Tongue (tissue), 2 donors: ENCODE results near the gene SLC25A42. TPM values are rescaled to one million over a fixed set of nuclear protein-coding genes. Genes with fewer than 3 reads are reported as not detected.
"Not testable (repeated sequence)": the region's sequence is repeated elsewhere in the genome, so short reads cannot be mapped to it uniquely, and the experiment has no call there.

ENCODE experiments used
- DNase-seq: peaks from one replicate; pipeline ENCODE4 v3.0.0-alpha.2; 2015
- total RNA-seq: library from RNA; depleted of rRNA; stranded (reverse); fragments of >200 nt; gene quantifications from one replicate; pipeline ENCODE4 v1.2.3, GENCODE V29; 2014

The SLC25A42 gene, protein sequence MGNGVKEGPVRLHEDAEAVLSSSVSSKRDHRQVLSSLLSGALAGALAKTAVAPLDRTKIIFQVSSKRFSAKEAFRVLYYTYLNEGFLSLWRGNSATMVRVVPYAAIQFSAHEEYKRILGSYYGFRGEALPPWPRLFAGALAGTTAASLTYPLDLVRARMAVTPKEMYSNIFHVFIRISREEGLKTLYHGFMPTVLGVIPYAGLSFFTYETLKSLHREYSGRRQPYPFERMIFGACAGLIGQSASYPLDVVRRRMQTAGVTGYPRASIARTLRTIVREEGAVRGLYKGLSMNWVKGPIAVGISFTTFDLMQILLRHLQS
- total RNA-seq = 10.1 TPM

GRCh38 chr19:19063183-19064097, at the start of gene SLC25A42:
TSS of gene SLC25A42 (plus strand) at chr19:19063994. CDS start at chr19:19096125, 32,131 bp downstream.
- DNase-seq = peak; percentile 100

- DNase-seq = no peak
Observed at GRCh38 chr19:19021115-19021514, 42.7 kb upstream of the SLC25A42 start.

DNA sequence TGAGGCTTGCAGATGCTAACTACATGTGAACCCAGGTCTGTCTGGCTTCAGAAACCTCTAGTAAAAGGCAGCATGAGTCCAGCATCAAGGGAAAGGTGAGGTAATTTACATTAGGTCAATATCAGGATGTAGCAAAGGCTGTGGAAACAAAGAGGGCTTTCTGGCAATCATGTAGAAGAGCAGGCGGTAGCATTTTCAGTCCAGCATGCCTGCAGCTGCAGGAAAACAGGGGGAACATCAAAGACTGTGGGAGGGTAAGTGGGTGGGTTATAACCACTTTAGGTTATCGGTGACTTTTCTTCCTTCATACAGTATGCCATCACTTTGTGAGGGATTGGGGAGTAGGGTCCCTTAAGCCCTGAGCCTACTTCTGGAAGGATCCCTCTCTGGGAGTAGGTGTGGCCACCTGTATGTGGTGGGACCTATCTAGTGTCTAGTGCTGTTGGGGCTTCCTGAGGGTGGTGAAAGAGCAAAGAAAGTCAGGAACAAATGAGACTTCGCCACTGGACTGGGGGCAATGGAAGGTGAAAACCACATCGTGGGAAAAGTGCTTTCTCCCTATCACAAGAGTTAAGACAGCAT, 41.3 kb upstream of the SLC25A42 start:
- no peak for DNase-seq

- not testable (repeated sequence) for DNase-seq
Observed at GRCh38 chr19:19023376-19023775, 40.4 kb upstream of the SLC25A42 start.

DNA sequence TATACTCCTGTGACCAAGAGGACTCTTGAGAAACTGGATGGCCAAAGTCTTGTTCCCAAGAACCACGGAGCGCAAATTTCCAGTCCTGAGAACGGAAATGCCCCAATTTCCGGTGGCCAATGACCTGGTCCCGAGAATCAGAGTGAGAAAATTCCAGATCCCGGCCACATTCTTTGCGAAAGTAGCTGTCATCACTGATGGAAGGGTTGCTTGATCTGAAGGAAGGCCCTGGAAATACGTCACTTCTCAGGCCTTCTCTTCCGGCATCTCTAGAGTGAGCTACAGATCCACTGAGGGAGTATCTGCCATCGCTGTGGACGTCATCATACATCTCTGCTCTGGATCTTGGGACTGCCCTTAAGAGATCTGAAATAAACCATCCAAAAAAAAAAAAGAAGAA, 37.9 kb upstream of the SLC25A42 start:
- DNase-seq = no peak

- peak; percentile 6 for DNase-seq
Observed at GRCh38 chr19:19026299-19026971, 37.4 kb upstream of the SLC25A42 start.

- no peak for DNase-seq
Observed at GRCh38 chr19:19027228-19027627, 36.6 kb upstream of the SLC25A42 start.

DNA sequence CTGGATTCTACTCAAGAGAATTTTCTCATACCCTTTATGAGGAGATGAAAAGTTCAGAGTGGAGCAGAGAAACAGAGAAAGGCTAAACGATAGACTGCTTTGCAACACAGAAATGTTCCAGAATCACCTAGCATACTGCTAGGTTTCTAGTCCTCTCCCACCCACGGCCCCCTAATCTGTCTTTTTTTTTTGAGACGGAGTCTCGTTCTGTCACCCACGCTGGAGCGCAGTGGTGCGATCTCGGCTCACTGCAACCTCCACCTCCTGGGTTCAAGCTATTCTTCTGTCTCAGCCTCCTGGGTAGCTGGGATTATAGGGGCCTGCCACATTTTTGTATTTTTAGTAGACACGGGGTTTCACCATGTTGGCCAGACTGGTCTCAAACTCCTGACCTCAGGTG, 35.3 kb upstream of the SLC25A42 start:
- no peak for DNase-seq

DNA sequence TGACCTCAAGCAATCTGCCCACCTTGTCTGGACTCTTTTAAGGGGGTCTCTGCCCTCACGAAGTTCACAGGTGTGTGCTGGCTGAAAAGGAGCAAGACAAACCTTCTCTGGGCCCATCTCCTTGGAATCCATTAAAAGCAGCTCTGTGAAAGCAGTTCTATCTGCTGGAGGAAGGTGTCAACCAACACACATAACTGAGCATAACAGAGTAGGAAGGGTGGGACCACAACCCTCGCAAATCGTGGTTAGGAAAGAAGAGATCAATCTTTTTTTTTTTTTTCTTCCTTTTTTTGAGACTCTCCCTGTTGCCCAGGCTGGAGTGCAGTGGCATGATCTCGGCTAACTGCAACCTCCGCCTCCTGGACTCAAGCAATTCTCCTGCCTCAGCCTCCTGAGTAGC, 31.9 kb upstream of the SLC25A42 start:
- DNase-seq = no peak

DNA sequence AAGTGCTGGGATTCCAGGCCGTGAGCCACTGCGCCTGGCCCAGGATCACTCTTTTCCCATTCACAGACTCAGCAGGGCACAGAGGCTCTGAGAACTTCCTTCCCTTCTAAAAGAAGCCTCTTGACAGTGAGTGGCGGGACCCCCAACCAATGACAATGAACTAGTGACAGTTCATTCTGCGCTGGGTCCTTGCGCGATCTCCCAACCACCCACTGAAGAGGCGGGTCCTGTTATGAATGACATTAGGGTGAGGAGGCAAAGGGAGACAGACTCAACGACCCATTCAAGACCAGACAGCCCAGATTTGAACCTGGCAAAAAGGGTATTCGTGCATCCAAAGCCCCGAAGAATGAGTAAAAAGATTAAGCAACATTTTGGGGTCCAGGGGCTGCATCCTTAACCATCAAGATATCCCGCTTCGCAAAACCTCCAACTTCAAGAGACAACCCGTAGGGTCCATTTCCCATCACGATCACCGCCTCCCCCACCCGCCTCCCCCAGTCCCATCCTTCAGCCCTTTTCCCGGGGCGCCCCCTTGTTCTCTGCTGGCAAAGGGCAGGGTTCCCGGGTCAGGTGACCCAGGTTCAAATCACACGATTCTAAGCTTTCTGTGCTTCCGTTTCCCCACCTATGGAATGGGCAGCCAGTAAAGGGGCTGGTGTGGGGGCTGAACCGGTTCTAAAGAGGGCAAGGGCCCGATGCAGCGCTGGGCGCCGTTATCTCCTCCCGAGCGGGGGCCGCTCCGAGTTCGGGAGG, 31.2 kb upstream of the SLC25A42 start:
- peak; percentile 94 for DNase-seq

- DNase-seq = no peak
Observed at GRCh38 chr19:19033176-19033425, 30.7 kb upstream of the SLC25A42 start.

DNA sequence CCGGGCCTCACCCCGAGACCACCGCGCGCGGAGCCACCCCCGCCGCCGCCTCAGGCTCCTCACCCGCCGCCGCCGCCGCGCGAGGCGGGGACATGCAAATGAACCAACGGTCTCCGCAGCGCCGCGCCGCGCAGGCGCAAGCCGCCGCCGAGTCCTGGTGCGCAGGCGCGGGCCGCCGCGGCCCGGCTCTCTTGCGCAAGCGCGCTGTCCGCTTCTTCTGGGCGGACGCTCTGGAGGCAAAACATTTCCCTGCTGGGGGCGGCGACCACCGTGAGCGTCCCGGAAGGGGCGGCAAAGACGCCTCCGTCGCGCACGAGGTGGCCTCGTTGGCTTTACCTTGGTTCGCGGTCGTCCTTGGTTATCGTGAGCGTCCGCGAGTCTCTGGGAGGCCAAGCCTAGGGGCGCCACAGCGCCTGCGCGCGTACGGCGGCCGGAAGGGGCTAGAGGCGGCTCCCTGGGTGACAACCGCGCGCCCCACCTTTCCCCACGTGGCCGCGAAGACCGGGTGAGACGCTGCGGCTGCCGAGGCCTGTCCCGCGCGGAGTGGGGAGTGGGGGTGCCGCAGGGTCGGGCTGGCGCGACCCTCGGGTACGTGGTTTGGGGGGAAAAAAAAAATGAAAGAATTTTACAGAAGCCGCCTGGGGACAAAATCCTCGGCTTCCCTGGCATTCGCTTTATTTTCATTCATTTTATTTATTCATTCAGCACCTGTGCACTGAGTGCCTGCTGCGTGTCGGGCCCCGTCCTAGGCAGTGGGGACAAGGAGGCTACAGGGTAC, 30.2 kb upstream of the SLC25A42 start, which contains the start of the genes ARMC6 and SUGP2:
Gene ARMC6 (plus strand): TSS at position 178 of the 778 bp plus-strand sequence. CDS start 607 bp downstream, outside the sequence.
Gene SUGP2 (minus strand): TSS at position 92 of the 778 bp plus-strand sequence. CDS start 2,446 bp downstream, outside the sequence.
- DNase-seq = peak; percentile 94

- peak; percentile 55 for DNase-seq
Observed at GRCh38 chr19:19034204-19034624, 29.6 kb upstream of the SLC25A42 start.

DNA sequence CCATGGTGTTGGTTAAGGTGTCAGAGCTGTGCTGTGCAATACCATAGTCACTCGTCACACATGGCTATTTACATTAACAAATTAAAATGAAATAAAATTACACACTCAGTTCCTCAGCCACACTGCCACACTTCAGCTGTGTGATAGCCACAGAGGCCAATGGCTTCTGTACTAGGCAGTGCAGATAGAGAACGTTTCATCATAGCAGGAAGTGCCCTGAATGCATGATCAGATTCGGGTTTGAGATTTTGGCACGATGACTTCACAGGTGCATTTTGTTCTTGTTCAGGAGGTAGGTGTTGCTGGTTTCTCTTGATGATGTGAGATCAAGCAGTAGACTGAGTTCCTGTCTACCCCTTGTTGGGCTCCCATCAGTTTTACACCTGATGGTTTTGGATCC, 23.9 kb upstream of the SLC25A42 start:
- no peak for DNase-seq

DNA sequence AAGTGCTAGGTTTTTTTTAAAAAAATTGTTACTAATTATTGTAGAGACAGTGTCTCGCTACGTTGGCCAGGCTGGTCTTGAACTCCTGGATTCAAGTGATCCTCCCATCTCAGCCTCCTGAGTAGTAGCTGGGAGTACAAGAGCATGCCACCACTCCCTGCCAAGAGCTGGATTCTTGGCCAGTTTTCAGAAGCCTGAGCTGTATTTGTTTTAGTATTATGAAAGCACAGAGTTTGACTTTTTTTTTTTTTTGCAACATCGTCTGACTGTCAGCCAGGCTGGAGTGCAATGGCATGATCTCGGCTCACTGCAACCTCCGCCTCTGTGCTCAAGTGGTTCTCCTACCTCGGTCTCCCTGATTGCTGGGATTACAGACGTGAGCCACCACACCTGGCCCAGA, 23.4 kb upstream of the SLC25A42 start:
- DNase-seq = peak; percentile 32

GRCh38 chr19:19042732-19043280, 21.0 kb upstream of the SLC25A42 start:
- no peak for DNase-seq

- no peak for DNase-seq
Observed at GRCh38 chr19:19043481-19043880, 20.3 kb upstream of the SLC25A42 start.

- DNase-seq = no peak
Observed at GRCh38 chr19:19043881-19044280, 19.9 kb upstream of the SLC25A42 start.

DNA sequence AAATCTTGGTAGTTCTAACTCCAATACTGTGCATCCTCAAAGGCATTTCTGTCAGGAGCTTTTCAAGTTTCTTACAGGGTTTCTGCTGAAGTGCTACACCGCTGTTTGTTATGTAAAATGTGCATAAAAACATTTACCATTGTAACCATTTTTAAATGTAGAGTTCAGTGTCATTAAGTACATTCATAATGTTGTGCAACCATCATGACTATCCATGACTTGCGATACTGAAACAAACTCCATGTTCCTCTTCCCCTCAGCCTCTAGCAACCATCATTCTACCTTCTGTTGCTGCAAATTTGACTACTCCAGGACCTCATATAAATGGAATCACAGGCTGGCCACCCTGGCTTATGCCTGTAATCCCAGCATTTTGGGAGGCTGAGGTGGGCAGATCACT, 14.4 kb upstream of the SLC25A42 start:
- no peak for DNase-seq

- no peak for DNase-seq
Observed at GRCh38 chr19:19050104-19050503, 13.7 kb upstream of the SLC25A42 start.
